Erythroblast (primary cell): ENCODE data around the gene SPRY2.

Source experiments
- DNase-seq, 2 experiments: peaks; one replicate each; lab custom pipeline; 2025; lab: John Stamatoyannopoulos, UW
- GATA1 ChIP-seq: IDR thresholded peaks from 2 replicates; pipeline ENCODE4 v1.6.1; 2011; ENCODE audit warnings: low read depth, mild to moderate bottlenecking, control low read depth, low read length, moderate library complexity
- POLR2A ChIP-seq: IDR thresholded peaks from 2 replicates; pipeline ENCODE4 v1.6.1; 2011; ENCODE audit warnings: mild to moderate bottlenecking, low read length

Gene SPRY2

GRCh38 chr13:80341756-80342370, 937 bp upstream of the SPRY2 start:
- peak; percentile 39 to 50 for DNase-seq

DNA sequence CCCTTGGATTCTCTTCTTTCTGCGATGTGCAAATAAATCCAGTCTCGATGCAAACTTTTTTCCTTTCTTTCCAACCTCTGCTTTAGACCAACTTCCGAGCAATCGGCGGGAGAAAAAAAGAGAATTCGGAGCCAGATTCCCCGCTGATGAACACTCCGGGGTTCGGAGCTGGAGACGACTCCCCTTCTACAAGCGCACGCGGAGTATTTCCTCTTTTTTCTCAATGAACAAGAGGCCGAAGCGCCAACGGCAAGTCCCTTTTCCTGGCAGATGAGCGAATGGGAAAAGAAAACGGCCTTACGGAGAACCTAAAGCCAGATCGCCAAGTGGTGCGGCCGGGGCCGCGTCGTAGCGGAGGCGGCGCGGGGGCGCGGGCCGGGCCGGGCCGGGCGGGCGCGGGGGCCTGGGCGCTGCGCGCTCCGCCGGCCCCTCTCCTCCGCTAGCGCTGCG, 250 bp downstream of the SPRY2 start:
- no peak for TF ChIP-seq POLR2A
- no peak for TF ChIP-seq GATA1
- DNase-seq, result peak in 1 of 2 experiments; percentile 68

More at GRCh38 chr13:80341756-80342370, 937 bp upstream of the SPRY2 start:
- no peak for TF ChIP-seq POLR2A
- TF ChIP-seq GATA1, result no peak

GRCh38 chr13:80339912-80340650, 845 bp downstream of the SPRY2 start:
- TF ChIP-seq GATA1 (no peak), POLR2A (no peak)
- peak; percentile 62 to 63 for DNase-seq

- peak; percentile 35 to 36 for DNase-seq
- TF ChIP-seq GATA1 (no peak), POLR2A (no peak)
Measured at GRCh38 chr13:80339563-80339911, 1.4 kb downstream of the SPRY2 start.

DNA sequence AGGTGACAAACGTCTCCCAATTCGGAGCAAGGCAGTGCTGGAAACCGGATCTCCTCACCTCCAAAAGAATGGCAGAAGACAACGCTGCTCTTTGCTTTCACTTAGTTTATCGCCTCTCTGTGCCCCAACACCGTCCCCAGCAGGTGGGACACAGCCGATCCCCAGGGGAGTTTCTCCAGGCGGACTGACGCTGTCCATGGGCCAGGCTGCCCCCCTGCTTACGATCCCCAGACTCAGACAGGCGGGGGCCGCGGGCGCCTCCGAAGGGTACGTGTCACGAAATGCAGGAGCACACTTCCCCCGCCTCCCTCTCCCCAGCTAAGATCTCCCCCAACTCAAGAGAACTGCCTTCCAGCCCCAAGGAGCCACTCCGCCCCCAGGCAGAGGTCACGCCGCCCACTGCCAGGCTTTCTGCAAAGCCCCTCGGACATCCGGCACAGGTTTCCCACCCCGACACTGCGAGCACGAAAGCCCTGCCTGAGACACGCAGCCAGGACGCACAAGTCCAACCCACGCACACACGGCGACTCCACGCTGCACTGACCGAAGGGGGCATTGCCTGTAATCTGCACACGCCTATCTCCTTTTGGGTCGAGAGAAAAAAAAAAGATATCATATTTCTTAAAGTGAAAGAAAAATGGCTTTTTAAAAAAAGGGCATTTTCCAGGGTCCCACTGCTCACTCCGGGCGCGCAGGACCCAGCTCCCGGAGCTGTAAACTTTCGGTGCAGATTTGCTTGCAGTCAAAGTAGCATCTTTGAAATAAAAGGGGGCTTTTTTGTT, 2.0 kb downstream of the SPRY2 start:
- TF ChIP-seq POLR2A, result no peak
- TF ChIP-seq GATA1, result no peak

GRCh38 chr13:80337288-80338081, 3.4 kb downstream of the SPRY2 start:
- TF ChIP-seq GATA1 (no peak), POLR2A (no peak)
- no peak for DNase-seq

More for the DNA sequence above, 2.0 kb downstream of the SPRY2 start:
- peak; percentile 59 to 68 for DNase-seq

GRCh38 chr13:80336776-80337287, 4.1 kb downstream of the SPRY2 start:
- no peak for DNase-seq
- TF ChIP-seq GATA1, result no peak

GRCh38 chr13:80336370-80336769, 4.6 kb downstream of the SPRY2 start:
- DNase-seq, result no peak
- TF ChIP-seq POLR2A (no peak), GATA1 (no peak)

GRCh38 chr13:80334597-80335260, 6.2 kb downstream of the SPRY2 start:
- TF ChIP-seq POLR2A, result no peak
- no peak for TF ChIP-seq GATA1
- no peak for DNase-seq

- DNase-seq, result no peak
- TF ChIP-seq POLR2A (no peak), GATA1 (no peak)
Measured at GRCh38 chr13:80331984-80332383, 8.9 kb downstream of the SPRY2 start.

DNA sequence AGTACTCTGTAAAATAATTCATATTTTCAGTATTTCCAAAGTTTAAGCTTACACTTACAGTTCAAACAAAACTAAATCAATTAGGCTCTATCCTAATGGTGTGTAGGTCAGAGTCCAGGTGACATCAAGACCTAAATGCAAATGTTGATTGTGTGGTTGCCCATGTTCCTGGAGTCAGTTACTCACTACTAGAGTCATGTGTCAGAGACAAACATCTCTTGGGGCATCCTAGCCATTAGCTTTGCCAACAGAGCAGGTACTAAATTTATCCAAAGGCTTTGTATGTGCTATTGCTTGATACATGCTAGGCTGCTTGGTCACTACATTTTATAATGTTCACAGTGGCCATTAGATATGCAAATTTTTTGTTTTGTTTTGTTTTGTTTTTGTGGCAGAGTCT, 11.7 kb downstream of the SPRY2 start:
- TF ChIP-seq POLR2A (no peak), GATA1 (no peak)
- DNase-seq, result no peak

- no peak for DNase-seq
Measured at GRCh38 chr13:80319004-80319403, 21.9 kb downstream of the SPRY2 start.

More at GRCh38 chr13:80319004-80319403, 21.9 kb downstream of the SPRY2 start:
- TF ChIP-seq GATA1 (no peak), POLR2A (no peak)
